ENCODE measurements around the gene PDE4C.
A peak's percentile ranks its signal among the peaks of the same experiment; 100 is the strongest.

Gene PDE4C

DNA sequence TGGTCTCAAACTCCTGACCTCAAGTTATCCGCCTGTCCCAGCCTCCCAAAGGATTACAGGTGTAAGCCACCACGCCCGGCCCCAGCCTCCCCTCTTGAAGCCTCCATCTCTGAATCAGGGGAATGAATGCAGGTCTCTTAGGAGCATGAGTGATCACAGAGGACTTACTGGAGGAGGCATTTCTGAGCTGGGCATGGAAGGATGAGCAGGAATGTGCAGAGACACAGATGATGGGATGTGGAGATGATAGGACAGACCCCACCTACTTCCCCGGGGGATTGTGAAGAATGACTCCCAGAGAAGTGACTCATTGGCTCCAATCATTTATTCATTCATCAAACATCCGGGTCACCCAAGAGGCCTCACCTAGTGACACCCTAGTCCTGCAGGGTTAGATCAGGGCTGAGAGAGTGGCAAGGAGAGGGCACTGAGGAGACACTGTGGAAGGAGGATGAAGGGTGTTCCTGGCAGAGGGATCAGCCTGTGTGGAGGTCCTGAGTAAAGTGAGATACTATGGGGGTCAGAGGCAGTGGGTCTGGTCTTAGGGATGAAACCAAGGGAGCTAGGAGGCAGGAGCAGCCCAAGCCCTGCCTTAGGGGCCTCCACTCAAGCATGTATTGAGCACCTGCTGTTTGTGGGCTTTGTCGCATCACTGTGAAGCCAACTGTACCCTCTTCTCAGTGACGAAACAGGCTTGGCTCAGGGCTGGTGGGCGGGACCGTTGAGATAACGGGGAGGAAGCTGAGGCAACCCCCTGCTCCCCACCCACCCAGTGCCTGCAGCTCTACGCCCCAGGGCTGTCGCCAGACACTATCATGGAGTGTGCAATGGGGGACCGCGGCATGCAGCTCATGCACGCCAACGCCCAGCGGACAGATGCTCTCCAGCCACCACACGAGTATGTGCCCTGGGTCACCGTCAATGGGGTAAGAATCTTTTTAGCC is 49.6 kb downstream of the PDE4C start:
- POLR2A ChIA-PET: interaction anchor here (0.6 to 0.7 kb wide), 2 partner anchors 55 to 409 kb away, joined by 3 to 9 read pairs; no protein-coding TSS in a partner anchor
- CTCF ChIA-PET: interaction anchor here (0.5 to 1.3 kb wide), 6 partner anchors 12 to 244 kb away, joined by 3 to 5 read pairs (median 4); partner anchors contain the start of gene CCDC124
- H3K4me3 ChIP-seq (ENCODE audit: low read depth, low read length): no peak overlapping the region
- no peaks in the 10 kb centered on the region for H3K9me3 ChIP-seq (ENCODE audit: control insufficient read depth, insufficient read depth, low read depth, low read length)
- H3K4me1 ChIP-seq (ENCODE audit: control insufficient read depth, insufficient read depth, low read length): no peaks in the 10 kb centered on the region
- H3K36me3 ChIP-seq (ENCODE audit: control insufficient read depth in 2 of 2, insufficient read depth in 1 of 2, low read length in 2 of 2): peaks cover 0 to 10% of the 10 kb centered on the region in 2 experiments; a peak in 1 of 3 replicates
- no peak overlapping the region for H3K27ac ChIP-seq (ENCODE audit: extremely low read depth, low read depth, low read length)
- peak; percentile 69 for TF ChIP-seq ZNF664 (tag by site-specific recombination; IDR thresholded peaks at IDR 0.05)
- no peak for TF ChIP-seq ZNF555 (tag by site-specific recombination; conservative IDR thresholded peaks at IDR 0.05)
- peak; percentile 36 for TF ChIP-seq ZFHX2 (tag by site-specific recombination; conservative IDR thresholded peaks at IDR 0.05)
- TF ChIP-seq ZNF223 (tag by site-specific recombination; IDR thresholded peaks at IDR 0.05): no peak

GRCh38 chr19:18174983-18175382 is 51.3 kb downstream of the PDE4C start:
- no peak overlapping the region for H3K4me3 ChIP-seq (ENCODE audit: low read depth, low read length)

More at GRCh38 chr19:18174983-18175382, 51.3 kb downstream of the PDE4C start:
- H3K4me1 ChIP-seq (ENCODE audit: control insufficient read depth, insufficient read depth, low read length): no peaks in the 10 kb centered on the region
- H3K36me3 ChIP-seq (ENCODE audit: control insufficient read depth in 2 of 2, insufficient read depth in 1 of 2, low read length in 2 of 2): peaks cover 0 to 14% of the 10 kb centered on the region in 2 experiments; a peak in 2 of 3 replicates
- ChIA-PET POLR2A (no interaction called here), CTCF (interaction anchor here (0.6 to 1.5 kb wide), 3 partner anchors 14 to 159 kb away, joined by 3 to 6 read pairs (median 3); no protein-coding TSS in a partner anchor)
- no peaks in the 10 kb centered on the region for H3K9me3 ChIP-seq (ENCODE audit: control insufficient read depth, insufficient read depth, low read depth, low read length)
- no peak overlapping the region for H3K27ac ChIP-seq (ENCODE audit: extremely low read depth, low read depth, low read length)
- no peak for TF ChIP-seq ZNF211 (tag by site-specific recombination; IDR thresholded peaks at IDR 0.05; ENCODE audit: low read depth)
- no peak for TF ChIP-seq CTCF (tag by site-specific recombination; IDR thresholded peaks at IDR 0.05)
- no peak for TF ChIP-seq ZBTB1 (tag by site-specific recombination; IDR thresholded peaks at IDR 0.05)
- TF ChIP-seq ZBTB49 (tag by site-specific recombination; IDR thresholded peaks at IDR 0.05; ENCODE audit: low read depth): no peak
- no peak for TF ChIP-seq YY1 (tag by site-specific recombination; IDR thresholded peaks at IDR 0.05)
- no peak for TF ChIP-seq ZBTB48 (tag by site-specific recombination; IDR thresholded peaks at IDR 0.05)
- no peak for TF ChIP-seq ELK4 (IDR thresholded peaks at IDR 0.05; ENCODE audit: borderline replicate concordance, low read depth, low read length)
- no peak for TF ChIP-seq ZNF560 (tag by site-specific recombination; IDR thresholded peaks at IDR 0.05; ENCODE audit: borderline replicate concordance)
- TF ChIP-seq, protein P1, sequence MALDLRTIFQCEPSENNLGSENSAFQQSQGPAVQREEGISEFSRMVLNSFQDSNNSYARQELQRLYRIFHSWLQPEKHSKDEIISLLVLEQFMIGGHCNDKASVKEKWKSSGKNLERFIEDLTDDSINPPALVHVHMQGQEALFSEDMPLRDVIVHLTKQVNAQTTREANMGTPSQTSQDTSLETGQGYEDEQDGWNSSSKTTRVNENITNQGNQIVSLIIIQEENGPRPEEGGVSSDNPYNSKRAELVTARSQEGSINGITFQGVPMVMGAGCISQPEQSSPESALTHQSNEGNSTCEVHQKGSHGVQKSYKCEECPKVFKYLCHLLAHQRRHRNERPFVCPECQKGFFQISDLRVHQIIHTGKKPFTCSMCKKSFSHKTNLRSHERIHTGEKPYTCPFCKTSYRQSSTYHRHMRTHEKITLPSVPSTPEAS (tag by site-specific recombination; IDR thresholded peaks at IDR 0.05): no peak
- TF ChIP-seq SP3 (tag by site-specific recombination; IDR thresholded peaks at IDR 0.05): no peak
- TF ChIP-seq ZNF112 (tag by site-specific recombination; IDR thresholded peaks at IDR 0.05): no peak
- TF ChIP-seq ZFP69B (tag by site-specific recombination; IDR thresholded peaks at IDR 0.05): no peak

Measured in HEK293 (cell line).